Stimulated activated CD8-positive, alpha-beta memory T cell treated with anti-CD3 and anti-CD28 coated beads, Interleukin-4, amount 100 ng/mL, for 48 hours (primary cell): ENCODE data around the gene VSTM5.
"Not testable (repeated sequence)": the region's sequence is repeated elsewhere in the genome, so short reads cannot be mapped to it uniquely, and the experiment has no call there.

Experiments used
- DNase-seq: peaks from one replicate; pipeline ENCODE4 v3.0.0-alpha.2; 2020

The VSTM5 gene

GRCh38 chr11:93850594-93851018 is at the start of gene VSTM5:
Gene VSTM5 (minus strand): TSS chr11:93850618. CDS start chr11:93850502, 116 bp downstream.
- DNase-seq = no peak

- DNase-seq = no peak
Observed at GRCh38 chr11:93895106-93895862, 44.9 kb upstream of the VSTM5 start.

- DNase-seq = no peak
Observed at GRCh38 chr11:93890391-93891051, 40.1 kb upstream of the VSTM5 start.

- no peak for DNase-seq
Observed at GRCh38 chr11:93887111-93887510, 36.7 kb upstream of the VSTM5 start.

- not testable (repeated sequence) for DNase-seq
Observed at GRCh38 chr11:93879114-93879513, 28.7 kb upstream of the VSTM5 start.

- no peak for DNase-seq
Observed at GRCh38 chr11:93875637-93876036, 25.2 kb upstream of the VSTM5 start.

GRCh38 chr11:93871526-93871925 is 21.1 kb upstream of the VSTM5 start:
- DNase-seq = no peak

- no peak for DNase-seq
Observed at GRCh38 chr11:93870616-93871015, 20.2 kb upstream of the VSTM5 start.

GRCh38 chr11:93869830-93870229 is 19.4 kb upstream of the VSTM5 start:
- no peak for DNase-seq

- DNase-seq = not testable (repeated sequence)
Observed at GRCh38 chr11:93868404-93868803, 18.0 kb upstream of the VSTM5 start.

GRCh38 chr11:93861808-93862207 is 11.4 kb upstream of the VSTM5 start:
- DNase-seq = no peak

- DNase-seq = no peak
Observed at GRCh38 chr11:93858121-93858775, 7.8 kb upstream of the VSTM5 start.

- DNase-seq = no peak
Observed at GRCh38 chr11:93857413-93858120, 7.1 kb upstream of the VSTM5 start.

GRCh38 chr11:93852242-93852641 is 1.8 kb upstream of the VSTM5 start:
- DNase-seq = no peak

GRCh38 chr11:93849751-93850593 is 446 bp downstream of the VSTM5 start:
- no peak for DNase-seq

GRCh38 chr11:93849201-93849600 is 1.2 kb downstream of the VSTM5 start:
- no peak for DNase-seq

- DNase-seq = no peak
Observed at GRCh38 chr11:93846411-93846810, 4.0 kb downstream of the VSTM5 start.

- DNase-seq = no peak
Observed at GRCh38 chr11:93845181-93846092, 5.0 kb downstream of the VSTM5 start.

- no peak for DNase-seq
Observed at GRCh38 chr11:93844568-93844967, 5.8 kb downstream of the VSTM5 start.

GRCh38 chr11:93843906-93844305 is 6.5 kb downstream of the VSTM5 start:
- no peak for DNase-seq

- no peak for DNase-seq
Observed at GRCh38 chr11:93842461-93842860, 8.0 kb downstream of the VSTM5 start.
